ENCODE measurements around the gene SLC47A1. TPM values are rescaled to one million over a fixed set of nuclear protein-coding genes. Genes with fewer than 3 reads are reported as not detected.

Gene SLC47A1
- total RNA-seq, 1 experiment from 2014 or later, result 0.43 TPM

DNA sequence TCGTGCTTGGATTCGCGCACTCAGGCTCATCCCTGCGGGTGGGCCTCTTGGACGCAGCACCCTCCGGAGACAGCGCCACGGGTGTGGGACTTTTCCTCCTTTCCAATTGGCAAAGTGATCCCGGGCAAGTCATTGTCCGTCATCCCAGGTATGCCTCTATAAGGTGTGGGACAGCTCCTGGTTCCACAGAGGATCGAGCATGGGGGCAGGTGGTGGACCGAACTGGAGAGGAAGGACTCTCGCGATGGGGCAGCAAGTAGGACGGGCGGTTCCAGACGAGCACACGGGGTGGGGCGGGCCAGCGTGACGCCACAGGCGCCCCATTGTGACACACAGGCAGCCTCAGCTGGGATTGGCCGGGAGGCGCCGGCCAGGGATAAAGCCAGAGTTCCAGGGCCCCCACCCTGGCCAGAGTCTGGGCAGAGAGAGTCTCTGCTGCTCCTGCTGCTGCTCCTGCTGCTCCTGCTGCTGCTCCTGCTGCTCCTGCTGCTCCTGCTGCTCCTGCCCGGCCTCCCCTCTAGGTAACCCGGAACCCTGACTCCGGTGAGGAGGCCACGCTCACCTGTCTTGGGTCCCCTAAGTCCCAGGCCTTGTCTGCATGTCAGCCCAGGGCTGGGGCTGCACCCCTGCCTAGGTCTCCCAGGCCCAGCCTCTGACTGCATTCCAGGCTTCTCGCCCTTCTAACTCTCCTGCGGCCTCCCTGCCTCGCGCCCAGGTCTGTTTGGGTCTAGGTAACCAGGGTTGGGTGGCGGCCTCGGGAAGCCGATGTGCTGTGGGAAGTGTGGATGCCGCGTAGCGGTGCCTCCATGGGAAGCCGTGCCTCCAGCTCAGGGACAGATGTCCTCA lies 38.5 kb upstream of the SLC47A1 start:
- ChIA-PET POLR2A (no interaction called here), CTCF (no interaction called here)
- no peak overlapping the region for H3K27ac Mint-ChIP-seq (ENCODE audit: unreplicated experiment)

DNA sequence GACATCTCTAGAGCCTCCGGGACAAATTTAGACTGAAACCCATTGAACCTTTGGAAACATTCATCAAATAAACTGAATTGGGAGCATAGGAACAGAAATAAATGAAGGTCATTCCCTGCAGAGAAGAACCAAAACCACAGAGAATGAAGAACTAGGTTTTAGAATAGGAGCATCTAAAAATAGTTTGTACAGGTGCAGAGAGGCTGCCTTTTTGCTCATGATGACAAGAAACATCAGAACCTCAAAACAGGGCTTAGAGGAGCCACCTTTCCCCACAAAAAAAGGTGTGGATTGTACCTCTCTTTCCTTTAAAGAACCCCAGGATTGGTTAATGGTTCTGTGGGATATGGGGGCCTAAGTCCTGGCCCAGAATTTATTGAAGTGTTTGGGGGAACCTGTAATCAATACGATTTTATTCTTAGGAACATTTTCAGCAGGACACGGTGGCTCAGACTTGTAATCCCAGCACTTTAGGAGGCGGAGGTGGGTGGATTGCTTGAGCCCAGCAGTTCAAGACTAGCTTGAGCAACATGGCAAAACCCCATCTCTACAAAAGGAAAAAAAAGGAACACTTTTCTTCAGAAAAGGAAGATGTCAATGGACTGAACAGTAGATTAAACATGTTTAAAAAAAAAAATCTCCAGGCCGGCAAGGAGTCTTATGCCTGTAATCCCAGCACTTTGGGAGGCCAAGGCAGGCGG lies 37.7 kb upstream of the SLC47A1 start:
- POLR2A ChIA-PET, result no interaction called here
- H3K4me1 ChIP-seq, result no peaks in the 10 kb centered on the region
- no peak overlapping the region for H3K27ac Mint-ChIP-seq (ENCODE audit: unreplicated experiment)
- no peaks in the 10 kb centered on the region for H3K27me3 Mint-ChIP-seq (ENCODE audit: insufficient read depth, unreplicated experiment)
- H3K27me3 ChIP-seq (replicated peaks; ENCODE audit: control insufficient read depth, insufficient read depth, low read length), result no peaks in the 10 kb centered on the region
- no peaks in the 10 kb centered on the region for H3K36me3 ChIP-seq (ENCODE audit: control insufficient read depth, insufficient read depth, low read length)
- H3K4me3 Mint-ChIP-seq (ENCODE audit: unreplicated experiment), result no peak overlapping the region
- no peaks in the 10 kb centered on the region for H3K4me1 Mint-ChIP-seq (ENCODE audit: low read depth, unreplicated experiment)
- intact Hi-C loops (cut with micrococcal nuclease; ENCODE audit: unreplicated experiment), result no loop called here
- no peak overlapping the region for H3K4me3 ChIP-seq (ENCODE audit: low read depth, low read length)
- no peaks in the 10 kb centered on the region for H3K36me3 Mint-ChIP-seq (ENCODE audit: insufficient read depth, unreplicated experiment)
- no peak for DNase-seq
- CTCF ChIA-PET, result no interaction called here
- no peaks in the 10 kb centered on the region for H3K9me3 ChIP-seq
- no peaks in the 10 kb centered on the region for H3K9me3 Mint-ChIP-seq (ENCODE audit: unreplicated experiment)
- TF ChIP-seq, protein P1, sequence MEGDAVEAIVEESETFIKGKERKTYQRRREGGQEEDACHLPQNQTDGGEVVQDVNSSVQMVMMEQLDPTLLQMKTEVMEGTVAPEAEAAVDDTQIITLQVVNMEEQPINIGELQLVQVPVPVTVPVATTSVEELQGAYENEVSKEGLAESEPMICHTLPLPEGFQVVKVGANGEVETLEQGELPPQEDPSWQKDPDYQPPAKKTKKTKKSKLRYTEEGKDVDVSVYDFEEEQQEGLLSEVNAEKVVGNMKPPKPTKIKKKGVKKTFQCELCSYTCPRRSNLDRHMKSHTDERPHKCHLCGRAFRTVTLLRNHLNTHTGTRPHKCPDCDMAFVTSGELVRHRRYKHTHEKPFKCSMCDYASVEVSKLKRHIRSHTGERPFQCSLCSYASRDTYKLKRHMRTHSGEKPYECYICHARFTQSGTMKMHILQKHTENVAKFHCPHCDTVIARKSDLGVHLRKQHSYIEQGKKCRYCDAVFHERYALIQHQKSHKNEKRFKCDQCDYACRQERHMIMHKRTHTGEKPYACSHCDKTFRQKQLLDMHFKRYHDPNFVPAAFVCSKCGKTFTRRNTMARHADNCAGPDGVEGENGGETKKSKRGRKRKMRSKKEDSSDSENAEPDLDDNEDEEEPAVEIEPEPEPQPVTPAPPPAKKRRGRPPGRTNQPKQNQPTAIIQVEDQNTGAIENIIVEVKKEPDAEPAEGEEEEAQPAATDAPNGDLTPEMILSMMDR (IDR thresholded peaks at IDR 0.05; ENCODE audit: insufficient read depth in 1 of 2, low read depth in 1 of 2, low read length in 1 of 2, severe bottlenecking in 1 of 2, unreplicated experiment in 1 of 2), result no peak
- BruUV-seq (replicated peaks), result no TSS peak

More for the DNA sequence above, 38.5 kb upstream of the SLC47A1 start:
- no TSS peak for BruUV-seq (replicated peaks)
- Histone ChIP-seq H3K4me3 (ENCODE audit: low read depth, low read length) (no peak overlapping the region), H3K36me3 (ENCODE audit: control insufficient read depth, insufficient read depth, low read length) (no peaks in the 10 kb centered on the region), H3K4me1 (no peaks in the 10 kb centered on the region), H3K9me3 (no peaks in the 10 kb centered on the region), H3K27me3 (replicated peaks; ENCODE audit: control insufficient read depth, insufficient read depth, low read length) (no peaks in the 10 kb centered on the region)
- TF ChIP-seq, protein P1 (IDR thresholded peaks at IDR 0.05; ENCODE audit: insufficient read depth in 1 of 2, low read depth in 1 of 2, low read length in 1 of 2, severe bottlenecking in 1 of 2, unreplicated experiment in 1 of 2), result no peak
- Mint-ChIP-seq H3K4me3 (ENCODE audit: unreplicated experiment) (no peak overlapping the region), H3K4me1 (ENCODE audit: low read depth, unreplicated experiment) (no peaks in the 10 kb centered on the region), H3K27me3 (ENCODE audit: insufficient read depth, unreplicated experiment) (no peaks in the 10 kb centered on the region), H3K36me3 (ENCODE audit: insufficient read depth, unreplicated experiment) (no peaks in the 10 kb centered on the region), H3K9me3 (ENCODE audit: unreplicated experiment) (no peaks in the 10 kb centered on the region)
- DNase-seq, result no peak
- intact Hi-C loops (cut with micrococcal nuclease; ENCODE audit: unreplicated experiment), result no loop called here

DNA sequence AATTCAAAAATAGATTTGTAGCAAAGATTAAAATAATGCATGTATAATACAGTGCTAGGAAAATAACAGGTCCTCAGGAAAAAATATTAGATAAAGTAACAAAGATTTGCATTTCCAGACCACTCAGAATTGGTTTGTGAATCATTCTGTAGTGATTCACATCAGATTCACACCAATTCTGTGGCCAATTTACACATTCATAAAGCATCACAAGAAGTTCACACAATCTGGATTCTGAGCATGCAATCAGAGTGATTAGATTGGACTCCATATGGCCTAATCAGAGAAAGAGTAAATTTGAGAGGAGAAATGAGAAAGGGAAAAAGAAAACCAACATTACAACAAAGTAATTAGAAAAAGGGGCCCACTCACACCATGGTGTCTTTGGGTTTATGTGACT lies 36.0 kb upstream of the SLC47A1 start:
- H3K27me3 ChIP-seq (replicated peaks; ENCODE audit: control insufficient read depth, insufficient read depth, low read length), result no peaks in the 10 kb centered on the region
- H3K27ac Mint-ChIP-seq (ENCODE audit: unreplicated experiment), result no peak overlapping the region
- POLR2A ChIA-PET, result no interaction called here

More for the DNA sequence above, 36.0 kb upstream of the SLC47A1 start:
- no peaks in the 10 kb centered on the region for H3K36me3 Mint-ChIP-seq (ENCODE audit: insufficient read depth, unreplicated experiment)
- BruUV-seq (replicated peaks), result no TSS peak
- CTCF ChIA-PET, result no interaction called here
- no peaks in the 10 kb centered on the region for H3K4me1 Mint-ChIP-seq (ENCODE audit: low read depth, unreplicated experiment)
- Histone ChIP-seq H3K36me3 (ENCODE audit: control insufficient read depth, insufficient read depth, low read length) (no peaks in the 10 kb centered on the region), H3K4me1 (no peaks in the 10 kb centered on the region), H3K9me3 (no peaks in the 10 kb centered on the region), H3K4me3 (ENCODE audit: low read depth, low read length) (no peak overlapping the region)
- intact Hi-C loops (cut with micrococcal nuclease; ENCODE audit: unreplicated experiment), result no loop called here
- no peak for DNase-seq
- peaks cover under 1% of the 10 kb centered on the region for H3K27me3 Mint-ChIP-seq (ENCODE audit: insufficient read depth, unreplicated experiment)
- no peaks in the 10 kb centered on the region for H3K9me3 Mint-ChIP-seq (ENCODE audit: unreplicated experiment)
- TF ChIP-seq, protein P1 (IDR thresholded peaks at IDR 0.05; ENCODE audit: insufficient read depth in 1 of 2, low read depth in 1 of 2, low read length in 1 of 2, severe bottlenecking in 1 of 2, unreplicated experiment in 1 of 2), result no peak
- H3K4me3 Mint-ChIP-seq (ENCODE audit: unreplicated experiment), result no peak overlapping the region
